HG02973 (cell line): ENCODE data around the gene DEFB123.

Source experiments
- ATAC-seq: cut with Tn5 transposase; IDR thresholded peaks from one replicate; pipeline ENCODE4 v1.9.1; 2021; ENCODE audit warnings: moderate library complexity; ENCODE audit not compliant: unreplicated experiment

DEFB123 gene

DNA sequence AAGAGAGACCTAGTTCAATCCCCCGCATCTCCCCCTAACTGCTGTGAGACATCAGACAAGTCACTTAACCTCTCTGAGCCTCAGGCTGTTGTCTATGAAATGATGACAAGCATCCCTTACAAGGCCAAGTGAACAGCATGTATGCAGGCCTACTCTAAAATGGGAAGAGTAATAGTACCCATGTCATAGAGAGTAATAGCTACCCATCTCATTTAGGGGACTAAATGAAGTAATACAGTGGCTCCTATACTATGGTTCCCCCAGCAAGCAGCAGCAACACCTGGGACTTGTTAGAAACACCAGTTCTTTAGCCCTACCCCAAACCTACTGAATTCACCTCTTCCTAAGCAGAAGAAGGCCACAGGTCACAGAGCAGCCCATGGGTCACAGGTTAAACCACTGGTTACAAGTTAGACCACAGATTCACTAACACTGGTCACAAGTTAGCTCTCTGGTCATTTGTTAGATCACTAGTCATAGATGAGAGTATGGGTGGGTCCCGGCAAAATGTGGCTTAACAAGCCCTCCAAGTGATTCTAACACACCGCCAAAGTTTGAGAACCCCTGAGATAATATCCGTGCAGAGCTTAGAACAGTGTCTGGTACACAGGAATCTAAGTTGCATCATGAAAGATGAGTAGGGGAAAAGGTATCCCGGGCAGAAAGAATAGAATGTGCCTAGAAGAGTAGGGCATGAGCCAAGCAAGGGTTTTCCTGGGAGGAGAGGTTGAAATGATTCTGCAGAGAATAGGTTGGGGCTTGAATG is 33.1 kb downstream of the DEFB123 start:
- no peak for ATAC-seq

DNA sequence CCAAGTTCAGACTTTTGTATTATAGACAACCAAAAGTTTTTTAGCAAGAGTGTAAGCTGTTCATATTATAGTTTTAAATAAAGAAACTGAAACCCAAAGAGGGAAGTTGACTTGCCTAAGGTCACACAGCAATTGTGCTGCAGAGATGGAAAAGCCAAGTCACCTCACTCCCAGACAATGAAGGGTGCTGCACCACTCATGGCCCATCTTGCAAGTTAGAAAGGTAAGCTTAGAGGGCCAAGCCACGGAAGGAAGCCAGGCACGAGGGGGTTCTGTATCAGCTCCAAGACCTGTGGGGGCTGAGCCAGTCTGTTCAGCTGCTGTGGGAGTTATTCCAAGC is 33.6 kb downstream of the DEFB123 start:
- peak; percentile 80 for ATAC-seq

DNA sequence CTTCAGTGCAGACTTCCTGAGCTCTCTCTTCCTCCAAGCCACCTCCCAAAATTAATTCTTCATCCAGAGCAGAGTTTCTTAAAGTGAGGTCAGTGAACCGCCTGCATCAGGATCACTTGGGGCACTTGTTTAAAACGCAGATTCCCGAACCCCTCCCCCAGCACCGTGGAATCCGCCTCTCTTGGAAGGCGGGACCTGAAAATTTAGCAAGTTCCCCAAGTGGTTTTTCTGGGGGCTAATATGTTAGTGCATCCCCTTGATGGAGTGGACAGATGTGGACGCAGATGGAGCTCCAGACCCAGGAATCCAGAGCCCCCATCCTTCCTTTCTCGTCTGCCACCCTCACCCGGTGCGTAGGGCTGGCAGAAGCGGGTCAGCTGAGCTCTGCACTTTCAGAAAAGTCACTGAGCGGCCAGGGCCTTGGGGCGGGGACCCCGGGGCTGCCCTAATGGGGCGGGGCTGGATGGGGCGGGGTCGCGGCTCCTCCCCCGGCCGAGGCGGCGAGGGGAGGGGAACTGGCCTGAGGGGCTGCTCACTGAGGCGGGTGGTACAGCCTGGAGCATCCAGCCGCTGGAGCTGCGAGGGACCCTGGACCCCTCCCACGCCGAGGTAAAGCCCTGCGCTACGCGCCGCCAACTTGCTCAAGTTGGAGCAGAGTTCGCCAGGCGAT is 34.5 kb downstream of the DEFB123 start, which contains the start of the genes DEFB124 and REM1:
Gene DEFB124 (minus strand): TSS at position 370 of the 670 bp plus-strand sequence. CDS start 2,114 bp downstream, outside the sequence.
Gene REM1 (plus strand): TSS at position 531 of the 670 bp plus-strand sequence. CDS start 1,158 bp downstream, outside the sequence.
- ATAC-seq, result no peak

DNA sequence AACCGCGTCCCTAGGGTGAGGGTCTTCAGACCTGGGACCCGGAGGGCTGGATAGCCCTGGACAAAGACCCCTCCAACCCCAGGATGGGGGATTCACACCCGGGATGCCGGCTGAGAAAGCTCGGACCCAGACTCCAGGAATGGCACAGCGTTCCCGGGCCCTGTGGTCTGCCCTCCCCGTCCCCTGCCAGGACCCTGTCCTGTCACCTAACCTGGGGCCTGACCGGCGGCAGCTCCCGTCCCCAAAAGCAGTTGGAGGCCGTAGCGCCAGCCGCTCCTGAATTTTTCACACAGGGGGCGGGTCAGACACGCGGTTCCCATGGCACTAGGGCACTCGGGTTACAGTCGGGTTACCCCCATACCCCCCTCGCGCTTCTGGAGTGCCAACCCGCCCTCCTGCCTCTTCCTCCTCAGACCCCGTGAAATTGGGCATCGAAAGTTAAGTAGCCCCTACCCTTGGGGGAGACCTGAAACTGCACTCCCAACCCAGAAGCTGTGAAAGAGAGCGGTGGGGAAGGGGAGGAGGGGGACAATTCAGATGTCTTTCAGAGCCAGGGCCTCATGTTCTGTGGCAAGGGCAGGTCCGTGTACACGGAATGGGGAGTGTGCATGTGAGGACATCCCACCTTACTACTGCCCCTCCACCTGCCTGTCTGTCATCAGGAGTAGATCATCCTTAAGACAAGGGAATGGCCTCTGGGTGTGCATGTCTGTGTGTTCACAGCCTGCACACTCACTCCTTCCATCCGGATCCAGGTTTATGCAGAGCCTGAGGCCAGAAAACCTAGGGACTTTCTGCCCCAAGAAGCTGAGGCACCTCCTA is 35.3 kb downstream of the DEFB123 start:
- ATAC-seq, result no peak

GRCh38 chr20:31476294-31476585 is 35.8 kb downstream of the DEFB123 start:
- no peak for ATAC-seq

GRCh38 chr20:31476643-31477215 is 36.3 kb downstream of the DEFB123 start:
- no peak for ATAC-seq

GRCh38 chr20:31484001-31484400 is 43.6 kb downstream of the DEFB123 start:
- ATAC-seq, result no peak

DNA sequence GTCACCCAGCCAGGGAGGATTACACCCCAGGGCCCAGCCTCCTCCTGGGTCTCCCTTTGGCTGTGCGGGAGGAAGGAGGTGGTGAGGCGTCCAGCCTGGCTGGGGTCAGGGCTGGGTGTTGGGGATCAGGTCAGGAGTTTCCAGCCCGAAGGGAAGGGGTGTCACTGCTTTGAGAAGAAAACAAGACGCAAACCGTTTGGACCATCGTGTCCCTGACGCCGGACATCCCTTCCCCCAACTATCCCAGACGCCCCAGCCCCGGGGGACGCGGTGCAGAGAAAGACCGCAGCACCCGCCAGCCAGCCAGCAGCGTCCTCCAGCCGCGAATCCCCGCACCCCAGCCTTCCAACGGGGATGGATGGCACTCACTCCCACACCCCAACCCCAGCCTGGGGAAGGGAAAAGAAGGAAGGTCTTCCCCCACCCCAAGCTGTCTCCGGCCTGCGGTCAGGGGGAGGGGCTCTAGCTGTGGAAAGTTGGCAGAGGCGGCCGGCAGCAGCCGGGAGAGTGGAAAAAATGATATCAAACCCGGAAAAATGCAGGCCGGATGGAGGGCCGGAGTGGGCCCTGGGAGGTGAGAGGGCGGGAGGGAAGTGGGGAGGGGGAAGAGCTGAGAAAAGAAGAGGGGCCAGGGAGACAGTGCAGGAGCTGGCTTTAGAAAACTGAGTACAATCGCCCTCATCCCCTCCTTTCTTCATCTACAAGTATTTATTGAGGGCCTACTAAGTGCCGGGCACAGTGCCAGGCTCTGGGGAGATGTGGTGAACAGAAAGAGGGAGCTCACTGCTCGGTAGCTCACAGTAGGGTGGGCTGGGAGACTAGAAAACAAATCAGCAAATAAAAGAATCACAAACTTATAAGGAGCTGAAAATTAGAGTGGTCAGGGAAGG is 45.3 kb downstream of the DEFB123 start:
- no peak for ATAC-seq

GRCh38 chr20:31488115-31488514 is 47.7 kb downstream of the DEFB123 start:
- no peak for ATAC-seq

DNA sequence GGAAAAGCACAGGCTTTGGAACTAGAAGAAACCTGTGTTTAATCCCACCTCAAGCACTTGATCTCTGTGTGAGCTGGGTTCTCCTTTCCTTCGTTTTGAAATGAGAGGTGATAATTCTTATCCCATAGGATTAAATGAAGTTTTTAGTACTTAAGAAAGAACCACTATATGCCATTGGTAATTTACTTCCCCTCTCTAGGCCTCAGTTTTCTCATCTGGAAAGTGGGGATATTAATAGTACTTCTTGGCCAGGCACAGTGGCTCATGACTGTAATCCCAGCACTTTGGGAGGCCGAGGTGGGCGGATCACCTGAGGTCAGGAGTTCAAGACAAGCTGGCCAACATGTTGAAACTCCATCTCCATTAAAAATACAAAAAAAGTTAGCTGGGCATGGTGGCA is 48.7 kb downstream of the DEFB123 start:
- no peak for ATAC-seq

DNA sequence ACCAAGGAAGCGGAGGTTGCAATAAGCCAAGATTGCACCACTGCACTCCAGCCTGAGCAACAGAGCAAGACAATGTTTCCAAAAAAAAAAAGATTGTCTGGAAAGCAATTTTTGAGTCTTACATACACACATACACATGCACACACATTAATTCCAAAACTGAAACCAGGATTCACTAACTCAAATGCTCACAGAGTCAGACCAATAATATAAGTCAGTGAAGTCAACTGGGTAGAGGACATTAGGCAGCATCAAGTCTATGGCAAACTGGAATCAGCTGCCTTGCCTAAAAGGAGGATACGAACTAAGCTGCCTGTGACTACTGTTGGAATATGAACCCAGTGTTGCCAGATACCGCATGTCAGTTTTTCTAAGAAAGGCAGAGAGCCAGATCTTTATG is 50.3 kb downstream of the DEFB123 start:
- ATAC-seq, result no peak

DNA sequence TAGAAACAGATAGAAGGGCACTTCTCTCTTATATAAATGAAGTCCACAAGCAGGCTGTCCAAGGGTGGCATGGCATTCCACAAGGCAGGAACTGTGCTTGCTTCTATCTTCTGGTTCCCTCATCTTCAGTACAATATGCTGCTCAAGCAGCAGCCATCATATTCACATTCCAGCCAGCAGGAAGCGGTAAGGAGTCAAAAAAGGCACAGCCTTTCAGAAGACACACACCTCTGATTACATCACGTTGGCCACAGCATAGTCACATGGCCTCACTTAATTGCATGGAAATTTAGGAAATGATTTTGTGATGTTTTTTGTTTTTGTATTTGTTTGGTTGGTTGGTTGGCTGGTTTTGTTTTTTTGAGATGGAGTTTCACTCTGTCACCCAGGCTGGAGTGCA is 53.7 kb downstream of the DEFB123 start:
- ATAC-seq, result no peak

DNA sequence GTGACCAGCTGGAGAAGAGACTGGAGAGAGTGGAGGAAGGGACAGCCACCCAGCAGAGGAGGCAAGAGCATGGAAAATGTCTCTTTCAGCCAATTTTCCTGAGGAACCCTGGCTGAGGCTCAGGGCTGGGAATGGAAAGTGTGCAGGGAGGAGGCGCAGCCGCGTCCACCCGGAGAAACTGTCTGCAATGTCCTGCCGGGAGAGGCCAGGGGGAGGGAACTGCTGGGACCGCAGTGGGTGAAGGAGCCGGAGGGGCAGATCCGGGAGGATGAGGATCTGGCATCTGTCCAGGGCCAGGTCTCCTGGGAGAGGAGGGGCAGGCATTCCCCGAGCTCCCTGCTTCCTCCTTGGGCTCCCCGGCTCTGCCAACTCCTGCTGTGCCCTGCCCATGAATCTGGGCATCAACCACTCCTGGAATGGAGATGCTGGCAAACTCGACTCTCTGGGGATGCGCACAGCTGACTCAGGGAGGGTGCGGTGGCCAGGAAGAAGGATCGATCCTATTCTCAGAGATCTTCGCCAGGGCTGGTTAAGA is 56.4 kb downstream of the DEFB123 start:
- no peak for ATAC-seq

DNA sequence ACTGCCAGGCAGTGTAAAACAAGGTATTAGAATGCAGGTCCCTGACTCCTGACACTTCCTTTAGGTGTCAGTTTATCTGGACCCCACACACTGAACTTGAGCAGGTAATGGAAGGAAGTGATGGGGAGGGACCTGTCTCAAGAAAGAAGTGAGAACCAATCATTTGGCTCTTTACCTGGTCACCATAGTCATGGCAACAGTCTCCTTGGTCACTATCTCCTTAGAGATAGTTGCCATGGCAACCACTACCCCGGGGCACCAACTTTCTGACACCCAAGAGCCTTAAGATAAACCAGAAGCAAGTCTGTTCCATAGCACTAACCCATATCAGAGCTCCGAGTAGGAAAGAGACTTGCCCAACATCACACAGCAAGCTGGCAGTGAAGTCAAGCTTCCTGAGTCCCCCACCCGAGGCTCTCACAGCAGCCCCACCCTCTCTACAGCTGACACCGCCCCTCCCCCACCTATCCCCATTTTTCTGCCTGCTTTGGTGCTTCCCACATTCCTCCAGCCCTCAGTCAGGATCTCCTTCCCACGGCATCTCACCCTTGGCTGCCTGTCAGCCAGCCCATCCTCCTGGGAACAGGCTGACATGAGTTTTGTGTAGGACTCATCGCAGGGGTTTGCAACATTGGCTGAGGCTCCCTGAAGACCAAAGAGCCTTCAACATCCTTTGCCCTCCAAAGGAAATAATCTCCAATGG is 57.6 kb downstream of the DEFB123 start:
- no peak for ATAC-seq
